ENCODE data around the gene SMIM5.
"Not testable (repeated sequence)": the region's sequence is repeated elsewhere in the genome, so short reads cannot be mapped to it uniquely, and the experiment has no call there.

Gene SMIM5

DNA sequence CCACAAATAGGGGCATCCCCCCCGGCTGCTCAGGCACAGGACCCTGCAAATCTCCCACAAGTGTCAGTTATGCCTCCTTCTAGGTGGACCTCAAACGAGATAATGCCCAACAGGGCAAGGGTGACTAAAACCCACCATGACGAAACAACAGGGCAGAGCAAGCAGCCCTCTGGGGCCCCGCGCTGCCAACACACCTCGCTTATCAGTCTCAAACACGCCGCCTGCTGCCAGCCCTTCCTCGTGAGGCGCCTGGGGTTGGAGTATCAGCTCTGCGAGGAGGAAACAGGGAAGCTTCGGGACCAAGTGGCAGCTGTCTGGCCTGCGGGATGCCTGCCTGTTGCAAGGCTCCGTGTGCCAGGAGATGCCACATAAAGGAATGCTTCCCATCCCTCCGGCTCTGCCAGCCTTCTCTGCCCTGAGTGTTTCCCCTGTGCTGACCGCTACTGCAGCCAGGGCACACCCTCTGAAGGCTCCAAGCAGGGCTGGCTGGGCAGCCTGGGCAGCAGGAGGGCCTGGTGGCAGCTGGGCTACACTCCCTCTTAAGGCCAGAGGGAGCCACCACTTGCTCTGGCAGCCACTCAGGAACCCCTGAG is 2.5 kb downstream of the SMIM5 start:
- TF ChIP-seq, protein P1, sequence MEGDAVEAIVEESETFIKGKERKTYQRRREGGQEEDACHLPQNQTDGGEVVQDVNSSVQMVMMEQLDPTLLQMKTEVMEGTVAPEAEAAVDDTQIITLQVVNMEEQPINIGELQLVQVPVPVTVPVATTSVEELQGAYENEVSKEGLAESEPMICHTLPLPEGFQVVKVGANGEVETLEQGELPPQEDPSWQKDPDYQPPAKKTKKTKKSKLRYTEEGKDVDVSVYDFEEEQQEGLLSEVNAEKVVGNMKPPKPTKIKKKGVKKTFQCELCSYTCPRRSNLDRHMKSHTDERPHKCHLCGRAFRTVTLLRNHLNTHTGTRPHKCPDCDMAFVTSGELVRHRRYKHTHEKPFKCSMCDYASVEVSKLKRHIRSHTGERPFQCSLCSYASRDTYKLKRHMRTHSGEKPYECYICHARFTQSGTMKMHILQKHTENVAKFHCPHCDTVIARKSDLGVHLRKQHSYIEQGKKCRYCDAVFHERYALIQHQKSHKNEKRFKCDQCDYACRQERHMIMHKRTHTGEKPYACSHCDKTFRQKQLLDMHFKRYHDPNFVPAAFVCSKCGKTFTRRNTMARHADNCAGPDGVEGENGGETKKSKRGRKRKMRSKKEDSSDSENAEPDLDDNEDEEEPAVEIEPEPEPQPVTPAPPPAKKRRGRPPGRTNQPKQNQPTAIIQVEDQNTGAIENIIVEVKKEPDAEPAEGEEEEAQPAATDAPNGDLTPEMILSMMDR (IDR thresholded peaks at IDR 0.05; ENCODE audit: insufficient read depth, low read depth, low read length, missing control alignments) = no peak
- no peak overlapping the region for H3K4me3 ChIP-seq (ENCODE audit: low read length)
- no peak for DNase-seq (ENCODE audit: low read depth)

GRCh38 chr17:75636381-75637142 is 3.3 kb downstream of the SMIM5 start:
- TF ChIP-seq, protein P1 (IDR thresholded peaks at IDR 0.05; ENCODE audit: insufficient read depth, low read depth, low read length, missing control alignments) = no peak
- no peak overlapping the region for H3K4me3 ChIP-seq (ENCODE audit: low read length)
- no peak for DNase-seq (ENCODE audit: low read depth)

DNA sequence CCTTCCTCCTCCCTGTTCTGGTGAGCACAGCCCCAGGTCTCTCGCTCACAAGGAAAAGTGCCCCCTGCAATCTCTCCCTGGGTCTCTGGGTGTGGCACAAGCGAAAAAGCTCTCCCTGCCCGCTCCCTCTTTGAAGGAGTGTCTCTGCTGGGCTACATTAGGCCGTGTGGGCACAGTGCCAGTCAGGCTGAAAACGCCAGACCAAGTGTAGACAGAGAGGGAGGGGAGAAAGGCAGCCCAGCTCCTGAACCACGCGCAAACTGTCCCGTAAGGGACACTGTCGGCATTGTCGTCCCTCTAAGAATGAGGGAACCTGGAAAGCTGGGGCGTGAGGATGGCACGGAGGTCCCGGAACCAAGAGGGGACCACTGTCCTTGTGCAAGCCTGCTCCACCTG is 3.9 kb downstream of the SMIM5 start:
- no peak overlapping the region for H3K4me3 ChIP-seq (ENCODE audit: low read length)
- no peak for DNase-seq (ENCODE audit: low read depth)
- TF ChIP-seq, protein P1 (IDR thresholded peaks at IDR 0.05; ENCODE audit: insufficient read depth, low read depth, low read length, missing control alignments) = no peak

GRCh38 chr17:75637551-75637950 is 4.3 kb downstream of the SMIM5 start:
- TF ChIP-seq, protein P1 (IDR thresholded peaks at IDR 0.05; ENCODE audit: insufficient read depth, low read depth, low read length, missing control alignments) = no peak
- H3K4me3 ChIP-seq (ENCODE audit: low read length) = no peak overlapping the region
- no peak for DNase-seq (ENCODE audit: low read depth)

- not testable (repeated sequence) for DNase-seq (ENCODE audit: low read depth); H3K4me3 ChIP-seq (ENCODE audit: low read length)
These were observed 4.8 kb downstream of the SMIM5 start for GRCh38 chr17:75638039-75638438.

- no peak overlapping the region for H3K4me3 ChIP-seq (ENCODE audit: low read length)
- DNase-seq (ENCODE audit: low read depth) = no peak
- TF ChIP-seq, protein P1 (IDR thresholded peaks at IDR 0.05; ENCODE audit: insufficient read depth, low read depth, low read length, missing control alignments) = no peak
These were observed 5.7 kb downstream of the SMIM5 start for GRCh38 chr17:75638893-75639292.

GRCh38 chr17:75639327-75639726 is 6.1 kb downstream of the SMIM5 start:
- H3K4me3 ChIP-seq (ENCODE audit: low read length) = no peak overlapping the region
- TF ChIP-seq, protein P1 (IDR thresholded peaks at IDR 0.05; ENCODE audit: insufficient read depth, low read depth, low read length, missing control alignments) = no peak
- no peak for DNase-seq (ENCODE audit: low read depth)
